NK-92 (cell line): ENCODE data around the gene UTP11.
"Not testable (repeated sequence)": the region's sequence is repeated elsewhere in the genome, so short reads cannot be mapped to it uniquely, and the experiment has no call there.

Source experiments
- DNase-seq: peaks from one replicate; lab custom pipeline; 2025; ENCODE audit not compliant: unreplicated experiment; lab: John Stamatoyannopoulos, UW

UTP11 gene, protein sequence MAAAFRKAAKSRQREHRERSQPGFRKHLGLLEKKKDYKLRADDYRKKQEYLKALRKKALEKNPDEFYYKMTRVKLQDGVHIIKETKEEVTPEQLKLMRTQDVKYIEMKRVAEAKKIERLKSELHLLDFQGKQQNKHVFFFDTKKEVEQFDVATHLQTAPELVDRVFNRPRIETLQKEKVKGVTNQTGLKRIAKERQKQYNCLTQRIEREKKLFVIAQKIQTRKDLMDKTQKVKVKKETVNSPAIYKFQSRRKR

DNA sequence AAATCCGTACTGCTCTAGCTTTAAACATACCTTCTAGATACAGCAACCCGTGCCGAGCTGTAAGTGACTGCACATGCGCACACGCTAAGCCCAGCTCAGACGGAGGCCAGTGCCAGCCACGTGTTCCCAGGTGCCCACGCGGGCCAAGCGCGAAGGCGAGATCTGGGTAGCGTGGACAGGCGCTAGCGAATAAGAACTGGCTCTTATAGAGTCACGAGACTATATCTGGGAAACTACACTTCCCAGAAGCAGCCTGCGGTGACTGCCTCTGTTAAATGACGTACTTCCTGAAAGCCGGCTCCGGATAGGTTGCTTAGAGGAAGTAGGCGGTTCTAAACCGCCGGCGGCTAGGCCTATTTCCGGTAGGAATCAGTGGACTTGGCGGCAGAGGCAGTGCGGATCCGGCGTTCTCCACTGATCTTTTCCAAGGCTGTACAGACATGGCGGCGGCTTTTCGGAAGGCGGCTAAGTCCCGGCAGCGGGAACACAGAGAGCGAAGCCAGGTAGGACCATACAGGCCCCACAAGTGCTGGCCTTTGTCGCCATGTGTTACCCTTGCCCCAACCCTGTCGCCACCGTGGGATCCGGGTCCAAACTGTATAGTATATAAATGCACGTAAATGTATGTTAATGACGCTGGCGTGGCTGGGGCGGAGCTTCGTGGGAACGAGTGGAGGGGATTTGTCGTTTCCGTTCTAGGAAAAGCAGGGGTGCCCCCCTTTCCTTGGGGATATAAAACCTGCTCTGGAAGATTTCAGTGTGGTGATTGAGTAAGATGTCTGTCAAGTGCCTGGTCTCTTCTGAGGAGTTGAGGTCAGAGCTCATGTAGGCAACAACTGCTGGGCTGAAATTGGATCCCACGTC, at the start of gene UTP11:
TSS of gene UTP11 (plus strand) at position 372 of the 864 bp plus-strand sequence. CDS start at position 441, 69 bp downstream.
- peak; percentile 60 for DNase-seq

DNA sequence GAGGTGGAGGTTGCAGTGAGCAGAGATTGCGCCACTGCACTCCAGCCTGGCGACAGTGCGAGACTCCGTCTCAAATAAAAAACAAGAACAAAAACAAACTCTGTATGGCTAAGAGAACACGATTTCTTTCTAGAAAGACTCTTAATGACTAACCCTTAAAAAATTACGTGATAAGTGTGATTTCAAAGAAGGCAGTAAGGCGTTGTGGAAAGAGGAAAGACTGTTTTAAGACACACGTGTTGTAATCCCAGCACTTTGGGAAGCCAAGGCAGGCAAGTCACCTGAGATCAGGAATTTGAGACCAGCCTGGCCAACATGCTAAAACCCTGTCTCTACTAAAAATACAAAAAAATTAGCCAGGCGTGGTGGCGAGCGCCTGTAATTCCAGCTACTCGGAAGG, 48.4 kb upstream of the UTP11 start:
- DNase-seq, result not testable (repeated sequence)

DNA sequence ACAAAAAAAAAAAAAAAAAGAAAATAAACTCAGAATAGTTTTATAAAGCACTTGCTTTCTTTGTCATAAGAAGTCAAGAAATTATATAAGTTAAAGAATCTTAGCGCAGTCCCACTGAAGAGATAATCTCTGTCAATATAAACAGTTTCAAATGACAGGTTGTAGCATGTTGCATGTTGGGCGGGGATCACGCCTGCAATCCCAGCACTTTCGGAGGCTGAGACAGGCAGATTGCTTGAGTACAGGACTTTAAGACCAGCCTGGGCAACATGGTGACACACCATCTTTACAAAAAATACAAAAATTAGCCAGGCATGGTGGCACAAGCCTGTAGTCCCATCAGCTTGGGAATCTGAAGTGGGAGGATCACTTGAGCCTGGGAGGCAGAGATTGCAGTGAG, 47.2 kb upstream of the UTP11 start:
- no peak for DNase-seq

DNA sequence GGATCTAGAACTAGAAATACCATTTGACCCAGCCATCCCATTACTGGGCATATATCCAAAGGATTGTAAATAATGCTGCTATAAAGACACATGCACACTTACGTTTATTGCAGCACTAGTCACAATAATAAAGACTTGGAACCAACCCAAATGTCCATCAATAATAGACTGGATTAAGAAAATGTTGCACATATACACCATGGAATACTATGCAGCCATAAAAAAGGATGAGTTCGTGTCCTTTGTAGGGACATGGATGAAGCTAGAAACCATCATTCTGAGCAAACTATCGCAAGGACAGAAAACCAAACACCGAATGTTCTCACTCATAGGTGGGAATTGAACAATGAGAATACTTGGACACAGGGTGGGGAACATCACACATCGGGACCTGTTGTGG, 38.9 kb upstream of the UTP11 start:
- not testable (repeated sequence) for DNase-seq

DNA sequence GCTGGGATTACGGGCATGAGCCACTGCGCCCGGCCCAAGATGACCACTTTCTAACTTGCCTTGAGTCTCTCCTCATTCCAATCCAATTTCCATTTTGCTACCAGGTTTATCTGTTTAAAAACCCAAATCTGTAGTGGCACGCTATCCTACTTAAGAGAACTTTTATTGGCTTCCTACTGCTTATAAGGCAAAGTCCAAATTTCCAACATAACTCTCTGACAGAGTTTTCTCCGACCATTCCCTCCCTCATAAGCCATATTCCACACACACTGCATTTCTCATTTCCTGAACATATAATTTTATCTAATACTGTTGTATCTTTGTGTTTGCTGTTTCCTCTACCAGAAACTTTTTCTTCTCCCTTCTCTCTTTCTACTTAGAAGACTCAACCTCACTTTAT, 38.0 kb upstream of the UTP11 start:
- no peak for DNase-seq

DNA sequence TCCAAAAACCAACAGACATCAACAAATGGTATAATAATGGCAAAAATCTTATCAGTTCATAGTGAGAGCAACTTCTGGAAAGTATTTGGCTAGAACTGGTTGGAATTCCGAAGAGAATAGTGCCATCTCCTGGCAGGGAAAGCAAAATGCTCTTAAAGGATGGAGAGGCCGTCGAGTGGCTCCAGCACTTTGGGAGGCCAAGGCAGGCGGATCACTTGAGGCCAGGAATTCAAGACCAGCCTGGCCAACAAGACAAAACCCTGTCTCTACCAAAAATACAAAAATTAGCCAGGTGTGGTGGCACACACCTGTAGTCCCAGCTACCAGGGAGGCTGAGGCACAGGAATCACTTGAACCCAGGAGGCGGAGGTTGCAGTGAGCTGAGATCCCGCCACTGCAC, 37.5 kb upstream of the UTP11 start:
- DNase-seq, result not testable (repeated sequence)

DNA sequence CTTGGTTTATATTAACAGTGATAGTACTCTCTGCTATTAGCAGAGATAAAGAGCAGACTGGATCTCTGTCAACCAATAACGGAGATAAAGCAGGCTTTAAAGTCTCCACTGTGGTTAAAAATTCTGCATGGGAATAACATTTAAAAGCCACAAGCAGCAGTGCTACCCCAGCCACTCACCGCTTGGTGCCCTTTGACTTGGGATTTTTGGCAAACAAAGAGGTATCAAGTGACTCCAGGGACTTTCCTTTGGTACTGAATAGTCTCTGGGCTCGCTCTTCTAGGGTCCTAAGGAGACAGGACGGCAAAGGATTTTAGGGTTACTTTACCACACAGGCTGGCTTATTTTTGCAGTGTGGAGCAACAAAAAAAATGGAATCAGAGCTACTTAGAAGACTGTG, 34.0 kb upstream of the UTP11 start:
- DNase-seq, result no peak

DNA sequence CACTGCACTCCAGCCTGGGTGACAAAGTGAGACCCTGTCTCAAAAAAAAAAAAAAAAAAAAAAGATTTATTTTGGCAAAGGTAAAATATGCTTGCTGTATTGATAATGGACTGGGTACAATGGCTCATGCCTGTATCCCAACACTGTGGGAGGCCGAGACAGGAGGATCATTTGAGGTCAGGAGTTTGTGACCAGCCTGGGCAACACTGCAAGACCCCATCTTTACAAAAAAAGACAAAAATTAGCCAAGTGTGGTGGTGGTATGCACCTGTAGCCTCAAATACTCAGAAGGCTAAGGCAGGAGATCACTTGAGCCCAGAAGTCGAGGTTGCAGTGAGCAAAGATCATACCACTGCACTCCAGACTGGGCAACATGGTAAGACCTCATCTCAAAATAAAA, 29.0 kb upstream of the UTP11 start:
- no peak for DNase-seq

DNA sequence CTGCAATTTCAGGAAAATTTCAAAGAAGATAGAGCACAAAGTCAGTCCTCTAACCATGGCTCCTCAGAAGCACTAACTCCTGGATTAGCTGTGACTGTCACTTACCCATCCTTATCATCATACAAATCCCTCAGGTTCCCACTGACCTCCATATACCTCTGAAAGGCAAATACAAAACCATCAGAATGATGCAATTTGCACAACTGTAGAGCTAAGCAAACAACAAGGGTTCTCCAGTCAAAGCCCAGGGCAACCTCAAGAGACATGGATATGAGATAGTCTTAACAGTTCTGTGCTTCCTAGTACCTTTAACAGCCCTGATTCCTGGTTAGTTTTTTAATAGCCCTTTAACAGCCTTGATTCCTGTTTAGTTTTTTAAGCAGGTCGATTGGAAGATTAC, 24.9 kb upstream of the UTP11 start:
- DNase-seq, result no peak

DNA sequence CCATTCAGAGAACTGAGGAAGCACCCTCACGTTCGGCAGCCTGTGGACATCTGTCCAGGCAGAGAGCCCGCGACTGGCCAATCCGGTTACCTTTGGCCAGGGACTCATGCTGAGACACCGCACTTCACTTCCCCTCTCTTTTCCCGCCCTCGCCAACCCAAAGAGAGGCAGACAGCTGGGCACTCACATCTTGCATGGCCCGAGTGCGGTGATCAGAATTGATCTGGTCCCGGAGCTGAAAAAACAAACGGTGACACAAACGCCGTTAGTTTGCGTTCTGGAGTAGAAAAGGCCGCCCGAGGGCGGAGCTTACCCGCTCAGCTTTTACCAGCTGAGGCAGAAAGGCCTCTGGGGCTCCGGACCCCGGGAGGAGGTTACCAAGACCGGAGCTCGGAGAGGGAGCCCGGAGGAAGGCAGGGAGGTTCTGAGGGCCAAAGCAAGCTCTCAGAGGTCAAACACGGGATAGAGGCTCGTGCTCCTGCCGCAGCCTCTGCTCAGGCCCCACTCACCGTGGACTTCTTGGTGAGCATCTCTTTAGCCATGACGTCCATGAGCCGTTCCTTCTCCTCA, 23.1 kb upstream of the UTP11 start:
- no peak for DNase-seq

DNA sequence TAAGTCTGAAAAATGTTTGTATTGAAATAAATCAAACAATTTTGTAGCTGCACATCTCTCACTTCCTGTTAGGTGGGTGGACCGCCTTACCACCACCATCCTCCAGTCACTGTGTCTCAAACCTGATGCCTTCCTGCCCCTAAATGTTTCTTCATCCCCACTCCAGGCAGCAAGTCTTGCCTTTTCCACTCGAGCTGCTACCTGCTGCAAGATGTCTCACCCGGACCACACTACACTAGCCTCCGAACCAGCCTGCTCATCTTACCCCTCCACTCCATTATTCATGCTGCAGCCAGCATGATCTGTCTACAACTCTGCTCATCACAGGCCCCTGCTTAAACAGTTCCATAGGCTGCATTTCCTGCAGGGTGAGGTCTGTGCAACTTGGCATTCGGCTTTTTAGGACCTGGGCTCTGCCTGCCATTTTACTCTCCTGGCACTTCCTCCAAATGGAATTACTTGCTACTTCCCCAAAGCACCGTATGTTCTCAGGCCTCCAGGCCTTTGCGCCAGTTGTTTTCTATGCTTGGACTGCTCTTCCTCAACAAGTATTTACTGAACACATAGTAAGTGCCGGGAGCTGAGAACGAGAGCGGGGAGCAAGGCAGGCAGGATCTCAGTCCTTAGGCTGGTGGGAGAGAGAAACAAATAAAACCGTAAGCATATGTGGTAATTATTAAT, 17.5 kb upstream of the UTP11 start:
- no peak for DNase-seq

DNA sequence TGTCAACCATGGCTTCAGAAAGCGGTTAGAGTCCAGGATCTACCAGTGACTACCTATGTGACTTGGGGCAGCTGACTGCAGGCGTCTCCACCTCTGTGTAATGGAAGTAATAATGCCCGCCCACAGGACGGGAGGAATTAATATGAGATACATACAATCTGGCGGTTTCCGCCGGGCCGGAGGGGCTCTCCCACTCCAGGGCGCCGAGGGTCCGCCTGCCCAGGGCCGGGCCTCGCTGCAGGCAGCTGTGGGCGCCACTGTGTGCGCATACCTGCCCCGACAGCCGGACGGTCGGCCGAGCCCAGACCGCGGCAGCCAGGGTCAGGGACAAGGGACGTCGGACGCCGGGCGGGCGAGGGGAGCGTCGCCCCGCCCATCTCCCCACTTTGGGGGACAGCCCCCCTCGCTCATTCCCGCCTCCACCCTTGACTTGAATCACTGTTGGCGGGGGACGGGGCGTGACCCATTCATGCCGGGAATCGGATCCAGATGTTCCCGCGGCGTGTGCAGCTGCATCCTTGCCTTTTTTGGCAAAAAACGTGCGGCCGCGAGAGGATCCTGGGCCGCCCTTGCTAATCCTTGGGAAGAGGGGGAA, 16.7 kb upstream of the UTP11 start:
- DNase-seq, result no peak

DNA sequence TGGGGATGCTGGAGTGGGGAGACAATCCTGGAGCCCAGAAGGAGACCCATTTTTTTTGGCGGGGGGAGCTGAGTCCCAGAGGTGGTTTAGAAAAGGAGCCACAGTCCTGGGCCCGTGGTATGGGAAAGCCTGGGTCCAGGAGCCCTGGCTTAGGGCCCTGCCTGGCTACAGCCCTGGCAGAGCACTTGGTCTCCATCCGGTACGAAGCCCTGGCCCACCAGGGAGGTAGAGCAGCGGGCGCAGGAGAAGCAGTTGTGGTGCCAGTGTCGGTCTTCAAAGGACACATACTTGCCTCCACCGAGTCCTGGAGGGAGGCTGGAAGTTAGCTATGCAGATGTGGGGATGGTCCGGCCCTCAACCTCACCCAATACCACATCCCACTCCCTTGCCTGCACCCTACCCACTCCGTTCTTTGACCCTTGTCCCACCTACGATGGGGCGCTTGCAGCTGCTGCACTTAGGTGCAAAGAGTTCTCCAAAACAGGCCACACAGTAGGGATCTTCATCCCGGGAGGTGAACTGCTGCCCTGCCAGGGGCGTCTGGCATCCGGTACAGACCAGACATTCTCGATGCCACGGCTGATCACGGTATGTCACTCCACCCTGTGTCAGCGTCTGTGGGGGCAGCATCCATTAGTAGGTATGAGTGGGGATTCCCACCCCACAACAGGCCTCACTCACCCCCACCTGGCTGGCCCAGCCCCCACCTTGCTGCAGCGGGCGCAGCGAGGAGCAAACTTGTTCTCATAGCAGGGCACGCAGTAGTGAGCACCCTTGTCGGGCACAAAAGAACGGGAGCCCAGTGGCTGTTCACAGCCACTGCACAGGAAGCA, 15.1 kb upstream of the UTP11 start:
- no peak for DNase-seq

DNA sequence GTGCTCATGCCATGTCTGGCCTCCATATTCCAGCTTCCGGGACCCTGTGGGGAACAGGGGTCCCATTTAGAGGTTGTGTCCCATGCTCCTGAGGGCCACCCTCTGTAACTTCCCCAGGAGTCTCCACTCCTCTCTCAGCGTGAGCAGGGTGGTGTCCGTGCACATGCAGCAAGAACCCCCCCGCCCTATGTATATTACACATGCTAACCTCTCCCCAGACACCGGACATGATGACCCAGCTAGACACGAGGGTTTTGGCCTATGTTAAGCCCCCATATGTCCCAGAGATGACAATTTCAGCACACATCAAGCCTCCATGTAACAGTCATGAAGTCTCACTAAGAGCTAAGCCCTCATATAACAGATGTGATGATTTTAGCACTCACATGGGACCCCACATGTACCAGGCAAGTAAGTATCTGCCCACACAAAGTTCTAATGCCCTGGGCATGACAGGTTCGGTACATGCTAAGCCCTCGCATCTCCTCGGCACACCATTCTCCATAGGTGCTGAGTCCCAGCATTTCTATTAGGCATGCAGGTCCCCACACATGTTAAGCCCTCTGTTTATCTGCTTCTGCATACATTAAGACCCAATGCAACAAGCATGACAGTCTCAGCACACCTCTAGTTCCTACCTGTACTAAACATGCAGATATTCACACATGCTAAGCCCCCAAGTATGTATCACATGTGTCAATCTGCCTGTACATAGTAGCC, 14.3 kb upstream of the UTP11 start:
- no peak for DNase-seq

DNA sequence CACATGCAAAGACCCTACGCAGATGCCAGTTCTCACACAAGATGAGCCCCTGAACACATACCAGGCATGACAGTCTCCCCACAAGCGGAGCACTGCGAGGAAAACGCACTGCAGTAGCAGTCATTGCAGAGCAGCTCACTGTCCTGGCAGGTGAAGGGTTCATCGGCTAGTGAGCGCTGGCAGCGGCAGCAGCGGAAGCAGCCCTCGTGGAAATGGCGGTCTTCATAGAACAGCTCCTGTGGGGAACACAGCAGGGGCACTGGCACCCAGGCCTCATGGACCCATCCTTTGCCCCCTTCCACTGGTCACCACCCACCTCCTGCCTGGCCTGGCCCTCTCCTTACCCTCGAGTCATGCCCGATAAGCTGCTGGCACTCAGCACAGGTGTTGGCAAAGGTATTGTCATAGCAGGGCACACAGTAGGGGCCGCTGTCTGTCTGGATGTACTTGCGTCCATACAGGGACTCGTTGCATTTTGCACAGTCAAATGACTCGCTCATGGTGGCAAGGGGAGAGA, 13.6 kb upstream of the UTP11 start:
- no peak for DNase-seq

DNA sequence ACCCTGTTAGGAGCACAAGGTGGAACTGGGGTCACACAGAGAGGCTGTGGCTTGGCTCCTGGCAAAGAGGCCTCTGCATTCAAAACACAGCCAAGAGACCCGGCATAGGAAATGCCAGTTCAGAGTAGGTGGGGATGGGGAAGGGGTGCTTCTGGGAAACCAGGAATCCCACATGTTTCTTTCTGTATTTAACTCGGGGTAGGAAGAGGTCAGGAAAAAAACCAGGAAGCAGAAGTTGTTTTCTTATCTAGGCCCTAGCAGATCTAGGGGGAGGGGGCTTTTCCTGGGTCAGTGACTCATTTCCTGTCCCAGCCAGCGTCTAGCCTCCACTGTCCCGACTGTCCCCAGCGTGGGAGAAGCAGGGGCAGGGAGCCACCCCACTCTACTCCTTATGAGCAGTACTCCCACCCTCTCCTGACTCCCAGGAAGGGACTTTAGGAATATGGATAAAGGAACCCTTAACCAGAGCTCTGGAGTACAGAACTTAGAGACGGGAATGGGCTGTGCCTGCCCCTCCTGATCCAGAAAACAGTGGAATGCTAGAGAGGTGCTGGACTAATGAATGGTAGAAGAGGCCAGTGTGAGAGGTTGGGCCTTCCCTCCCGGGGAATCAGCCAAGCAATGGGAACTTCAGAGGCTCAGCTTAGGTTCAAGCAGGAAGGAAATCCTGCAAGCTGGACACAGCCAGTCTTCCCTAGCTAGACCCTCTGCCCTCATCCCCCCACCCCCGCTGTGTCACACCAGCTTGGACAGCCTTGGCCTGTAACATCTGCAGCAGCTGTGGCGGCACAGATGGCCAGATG, 12.9 kb upstream of the UTP11 start:
- no peak for DNase-seq

DNA sequence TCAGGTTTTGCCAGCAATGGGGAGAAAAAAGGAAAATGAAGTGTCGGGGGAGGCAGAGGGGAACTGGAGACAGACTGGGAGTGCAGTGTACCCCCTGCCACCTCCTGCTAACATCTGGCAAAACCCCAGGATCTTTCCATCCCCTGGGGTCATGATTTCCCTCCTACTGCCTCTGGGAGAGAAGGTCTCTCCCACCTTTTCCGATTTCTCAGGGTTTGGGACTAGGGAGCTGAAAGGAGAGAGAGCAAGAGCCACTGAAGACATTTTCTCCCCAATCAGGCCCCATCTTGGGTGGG, 12.4 kb upstream of the UTP11 start:
- no peak for DNase-seq

DNA sequence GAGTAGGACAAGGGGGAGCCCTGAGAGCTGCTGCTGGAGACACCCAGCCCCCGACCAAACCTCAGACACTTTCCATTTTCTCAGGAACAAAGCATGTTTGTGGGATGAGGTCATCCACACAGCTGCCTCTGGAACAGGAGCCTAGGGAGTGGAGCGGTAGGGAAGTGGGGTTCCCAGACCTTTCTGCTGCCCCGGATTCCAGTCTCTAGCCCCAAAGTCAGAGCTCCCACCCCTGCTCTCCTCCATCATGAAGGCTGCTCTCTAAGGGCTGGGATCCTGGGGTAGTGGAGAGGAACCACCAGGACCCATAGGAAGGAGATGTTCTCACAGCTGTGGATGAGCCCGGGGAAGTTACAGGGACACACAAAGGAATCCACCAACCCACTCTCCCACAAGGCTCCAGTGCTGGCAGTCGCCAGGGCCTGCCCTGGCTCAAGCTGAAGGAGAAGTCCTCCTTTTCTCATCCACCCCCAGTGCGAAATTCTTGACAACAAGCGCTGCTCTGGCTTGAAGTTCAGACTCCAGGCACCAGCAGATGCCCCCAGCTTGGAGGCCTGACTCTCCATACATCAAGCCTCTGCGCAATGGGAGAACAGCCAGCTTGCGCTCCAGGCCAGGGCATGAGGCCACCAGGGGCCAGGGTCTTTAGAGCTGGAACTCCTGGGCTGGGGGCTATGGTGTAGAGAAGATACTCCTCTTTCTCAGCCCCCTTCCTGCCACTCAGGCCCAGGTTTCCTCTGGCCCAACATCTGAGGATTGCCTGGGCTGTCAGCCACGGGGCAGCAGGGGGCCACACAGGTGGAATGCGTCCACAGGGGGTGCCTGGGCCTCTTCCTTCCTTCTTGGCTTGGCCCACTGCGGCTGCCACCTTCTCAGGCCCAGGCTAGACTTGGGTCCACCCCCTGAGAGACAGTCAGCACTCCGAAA, 11.7 kb upstream of the UTP11 start:
- no peak for DNase-seq
